NCI-H1092 treated with DMSO at 0.1 percent for 48 hours (cell line): ENCODE measurements around the gene SCGB1A1.

Experiments
- DNase-seq: peaks from one replicate; lab custom pipeline; 2025; lab: John Stamatoyannopoulos, UW

The SCGB1A1 gene

GRCh38 chr11:62421996-62422395 is 3.2 kb downstream of the SCGB1A1 start:
- DNase-seq = no peak

GRCh38 chr11:62423012-62423411 is 4.2 kb downstream of the SCGB1A1 start:
- no peak for DNase-seq

GRCh38 chr11:62427630-62428233 is 8.9 kb downstream of the SCGB1A1 start:
- DNase-seq = no peak

GRCh38 chr11:62428871-62429560 is 10.2 kb downstream of the SCGB1A1 start:
- no peak for DNase-seq

GRCh38 chr11:62430425-62430824 is 11.6 kb downstream of the SCGB1A1 start:
- no peak for DNase-seq

GRCh38 chr11:62431171-62431901 is 12.5 kb downstream of the SCGB1A1 start:
- DNase-seq = no peak

GRCh38 chr11:62432695-62433094 is 13.9 kb downstream of the SCGB1A1 start:
- no peak for DNase-seq

- DNase-seq = no peak
Observed at GRCh38 chr11:62433141-62433903, 14.5 kb downstream of the SCGB1A1 start.

- DNase-seq = no peak
Observed at GRCh38 chr11:62433904-62434276, 15.1 kb downstream of the SCGB1A1 start.

- DNase-seq = no peak
Observed at GRCh38 chr11:62435846-62436660, 17.2 kb downstream of the SCGB1A1 start.

GRCh38 chr11:62437616-62438015 is 18.8 kb downstream of the SCGB1A1 start:
- DNase-seq = no peak

- no peak for DNase-seq
Observed at GRCh38 chr11:62438641-62439040, 19.8 kb downstream of the SCGB1A1 start.

- DNase-seq = no peak
Observed at GRCh38 chr11:62439785-62440602, 21.2 kb downstream of the SCGB1A1 start.

GRCh38 chr11:62443390-62444235 is 24.8 kb downstream of the SCGB1A1 start:
- DNase-seq = no peak

- DNase-seq = peak; percentile 63
Observed at GRCh38 chr11:62444236-62444833, 25.5 kb downstream of the SCGB1A1 start.

GRCh38 chr11:62444835-62445234 is 26.0 kb downstream of the SCGB1A1 start:
- peak; percentile 46 for DNase-seq

GRCh38 chr11:62445314-62445740 is 26.5 kb downstream of the SCGB1A1 start:
- no peak for DNase-seq

GRCh38 chr11:62446091-62446490 is 27.3 kb downstream of the SCGB1A1 start:
- DNase-seq = no peak

- no peak for DNase-seq
Observed at GRCh38 chr11:62449451-62449851, 30.6 kb downstream of the SCGB1A1 start.
